Colonic mucosa (tissue), 4 donors: ENCODE results near the gene PPP2R3C. TPM values are rescaled to one million over a fixed set of nuclear protein-coding genes. Genes with fewer than 3 reads are reported as not detected.
A peak's percentile ranks its signal among the peaks of the same experiment; 100 is the strongest.
"Not testable (repeated sequence)": the region's sequence is repeated elsewhere in the genome, so short reads cannot be mapped to it uniquely, and the experiment has no call there.

ENCODE experiments used
- DNase-seq: peaks from one replicate; pipeline ENCODE4 v3.0.0-alpha.2; 2020
- H3K27ac ChIP-seq: fragments of 200-600 bp; one replicate; pipeline ENCODE4 v1.8.0; 2021
- H3K27me3 ChIP-seq: fragments of 200-600 bp; one replicate; pipeline ENCODE4 v1.8.0; 2021
- H3K36me3 ChIP-seq: fragments of 200-600 bp; one replicate; pipeline ENCODE4 v1.8.0; 2021
- H3K4me1 ChIP-seq: fragments of 200-600 bp; one replicate; pipeline ENCODE4 v1.8.0; 2021; ENCODE audit warnings: mild to moderate bottlenecking
- H3K4me3 ChIP-seq: fragments of 200-600 bp; one replicate; pipeline ENCODE4 v1.8.0; 2021
- H3K9ac ChIP-seq, 2 donors: one replicate each; pipeline ENCODE4 v1.7.0; 2013; ENCODE audit warnings: control low read depth in 2 of 2, low read depth in 2 of 2, low read length in 2 of 2
- H3K9me3 ChIP-seq: fragments of 200-600 bp; one replicate; pipeline ENCODE4 v1.8.0; 2021
- CTCF ChIP-seq: fragments of 200-600 bp; IDR thresholded peaks from one replicate; pipeline ENCODE4 v1.8.0; 2022; ENCODE audit warnings: antibody characterized with exemption, mild to moderate bottlenecking
- intact Hi-C: fragments of 100-400 bp; cut with DNase I; formaldehyde crosslinking; loops from one replicate; pipeline ENCODE4 v1.14.1; 2022
- total RNA-seq, 2 donors: library from RNA; stranded (reverse); fragmentation: NEBNext Ultra II Directional in 1 of 2; extraction: Animal tissue kit (Norgen Biotek cat#: 25700) in 1 of 2; gene quantifications; one replicate each; pipeline ENCODE4 v1.2.1, GENCODE V29; 2021
- donor health status: healthy.
- donor health status: DM: no; HTN: no; CAD: no.
- donor health status: DM: no; HTN: no; CAD: no.

The PPP2R3C gene
- total RNA-seq, 2 donors from 2014 or later = 17.7 to 26.3 TPM

DNA sequence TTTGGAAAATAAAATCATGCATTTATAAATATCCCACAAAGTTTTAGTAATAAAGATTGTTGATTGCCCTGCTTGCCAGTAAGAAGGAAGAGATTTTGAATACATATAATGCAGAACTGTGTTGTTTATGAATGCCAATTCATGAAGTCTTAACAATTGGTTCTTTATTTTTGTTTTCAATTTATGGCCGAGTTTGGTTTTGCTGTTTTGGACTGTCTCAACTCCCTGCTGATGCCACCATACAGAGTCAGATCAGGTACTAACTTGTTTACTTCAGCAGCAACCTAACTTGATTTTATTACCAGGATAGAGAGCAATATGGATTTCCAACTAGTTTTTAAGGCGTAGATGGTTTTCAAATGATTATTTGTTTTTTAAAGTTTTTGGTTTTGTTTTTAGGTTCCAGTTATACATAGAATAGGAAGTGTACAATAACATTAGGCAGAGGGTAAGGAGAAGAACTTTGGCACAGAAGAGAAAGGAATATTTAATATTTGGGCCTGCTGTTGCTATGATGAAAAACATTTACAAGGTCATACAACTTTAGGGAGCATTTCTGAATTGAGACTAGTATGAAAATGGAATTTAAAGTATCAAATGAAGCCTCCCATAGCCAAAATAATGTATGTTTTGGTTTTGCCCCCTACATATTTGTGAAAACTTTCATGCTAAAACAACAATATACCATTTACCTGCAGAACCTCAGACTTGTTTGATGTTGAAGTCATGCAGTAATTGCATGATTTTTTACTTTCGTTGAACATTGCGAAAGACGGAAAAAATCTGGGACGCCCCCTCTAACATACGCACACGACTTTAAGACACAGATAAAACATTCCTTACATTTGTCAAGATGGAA is 76.6 kb downstream of the PPP2R3C start:
- no peak for TF ChIP-seq CTCF
- no peaks in the 10 kb centered on the region for H3K9me3 ChIP-seq

GRCh38 chr14:35043046-35043445 is 78.7 kb downstream of the PPP2R3C start:
- H3K27me3 ChIP-seq = no peaks in the 10 kb centered on the region
- no peak for TF ChIP-seq CTCF
- H3K36me3 ChIP-seq = no peaks in the 10 kb centered on the region
- no peaks in the 10 kb centered on the region for H3K9me3 ChIP-seq
- H3K4me3 ChIP-seq = no peak overlapping the region
- intact Hi-C loops = loop anchor here (10.0 kb wide), 2 partner anchors 58 to 362 kb away; partner anchors contain the start of genes NFKBIA and SRP54
- H3K9ac ChIP-seq = no peak overlapping the region
- peaks cover 4% of the 10 kb centered on the region for H3K4me1 ChIP-seq
- DNase-seq = no peak
- H3K27ac ChIP-seq = no peak overlapping the region

More for the DNA sequence above, 76.6 kb downstream of the PPP2R3C start:
- Histone ChIP-seq H3K4me1 (peaks cover 6% of the 10 kb centered on the region), H3K4me3 (peak overlapping the region; percentile 75), H3K27me3 (no peaks in the 10 kb centered on the region), H3K9ac (peak overlapping the region; percentile 52 to 92), H3K27ac (peak overlapping the region; percentile 99), H3K36me3 (no peaks in the 10 kb centered on the region)
- no peak for DNase-seq
- intact Hi-C loops = loop anchor here (10.0 kb wide), 2 partner anchors 60 to 360 kb away; partner anchors contain the start of genes NFKBIA and SRP54

DNA sequence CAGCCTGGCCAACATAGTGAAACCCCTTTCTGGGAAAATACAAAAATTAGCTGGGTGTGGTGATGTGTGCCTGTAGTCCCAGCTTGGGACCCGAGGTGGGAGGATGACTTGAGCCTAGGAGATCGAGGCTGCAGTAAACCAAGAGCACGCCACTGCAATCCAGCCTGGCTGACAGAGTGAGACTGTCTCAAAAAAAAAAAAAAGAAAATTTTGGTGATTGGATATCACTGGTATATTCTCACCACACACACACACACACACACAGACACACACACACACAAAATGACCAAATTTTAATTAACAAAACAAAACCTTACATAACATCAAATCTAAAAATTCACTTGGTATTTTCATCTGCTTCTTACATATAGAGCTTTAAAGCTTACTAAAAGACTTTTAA is 79.2 kb downstream of the PPP2R3C start:
- no peaks in the 10 kb centered on the region for H3K9me3 ChIP-seq

GRCh38 chr14:35038312-35038711 is 83.5 kb downstream of the PPP2R3C start:
- H3K27me3 ChIP-seq, H3K4me1 ChIP-seq, H3K9me3 ChIP-seq, H3K27ac ChIP-seq, H3K9ac ChIP-seq, intact Hi-C loops, DNase-seq, H3K36me3 ChIP-seq, H3K4me3 ChIP-seq: not testable (repeated sequence)

More for the DNA sequence above, 79.2 kb downstream of the PPP2R3C start:
- no peak overlapping the region for H3K9ac ChIP-seq
- no peak overlapping the region for H3K4me3 ChIP-seq
- peaks cover 4% of the 10 kb centered on the region for H3K4me1 ChIP-seq
- intact Hi-C loops = loop anchor here (10.0 kb wide), 2 partner anchors 58 to 362 kb away; partner anchors contain the start of genes NFKBIA and SRP54
- no peaks in the 10 kb centered on the region for H3K27me3 ChIP-seq
- H3K27ac ChIP-seq = no peak overlapping the region
- no peak for TF ChIP-seq CTCF
- DNase-seq = no peak
- no peaks in the 10 kb centered on the region for H3K36me3 ChIP-seq

Other genes starting within 250 kb of the PPP2R3C start
- gene BAZ1A, start 246.6 kb downstream of the PPP2R3C start, total RNA-seq = 10 to 100 TPM; 24.9 to 30.6 TPM
- 10 to 100 TPM; 43.5 to 45.6 TPM for gene SRP54, start 139.0 kb downstream of the PPP2R3C start, total RNA-seq
- 100 to 1,000 TPM; 114 to 153 TPM for gene FAM177A1, start 75.7 kb downstream of the PPP2R3C start, total RNA-seq
- 10 to 100 TPM; 23.6 to 36.0 TPM for gene PRORP, start 562 bp upstream of the PPP2R3C start, total RNA-seq
- gene PSMA6, start 170.4 kb upstream of the PPP2R3C start, total RNA-seq = 100 to 1,000 TPM; 178 to 197 TPM